ENCODE results near the gene CXCR5. TPM values are rescaled to one million over a fixed set of nuclear protein-coding genes. Genes with fewer than 3 reads are reported as not detected.

Gene CXCR5
- total and polyA plus RNA-seq, 10 of the 15 experiments (the other 5 are each of a cell fraction or from before 2014, with no cell fraction given) = 0.03 to 0.63 (median 0.25) TPM

DNA sequence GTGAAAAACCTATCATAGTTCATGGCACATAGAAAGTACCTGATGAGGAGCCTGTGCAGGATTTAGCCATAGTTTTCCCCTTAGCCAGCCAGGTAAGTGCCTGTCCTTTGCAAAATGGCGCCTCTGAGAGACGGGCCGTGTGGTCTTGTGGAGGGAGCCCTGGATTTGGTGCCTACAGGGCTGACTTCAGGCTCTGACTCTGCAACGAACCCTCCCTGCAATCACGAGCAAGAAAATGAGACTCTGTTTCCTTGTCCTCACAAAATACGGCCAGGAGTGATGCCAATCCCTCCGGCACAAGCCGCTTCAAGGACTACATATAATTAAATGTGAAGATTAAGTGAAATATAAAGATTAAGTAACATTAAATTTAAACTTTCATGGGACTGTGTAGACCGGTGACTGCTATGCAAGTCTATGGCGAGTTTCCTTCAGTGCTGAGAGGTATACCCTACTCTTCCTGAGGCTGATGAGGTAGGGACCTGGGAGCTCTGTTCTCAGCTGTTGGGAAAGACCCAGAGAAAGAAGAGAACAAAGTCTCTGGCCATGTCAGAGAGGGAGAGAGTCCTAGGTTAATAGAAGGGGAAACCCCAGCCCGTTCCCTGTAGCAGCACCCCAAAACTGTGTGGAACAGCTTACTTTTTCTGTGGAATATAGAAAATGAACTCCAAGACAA is 6.1 kb upstream of the CXCR5 start:
- BruUV-seq (replicated peaks) = no TSS peak
- Histone ChIP-seq H3K9me3 (replicated peaks; ENCODE audit: control insufficient read depth, insufficient read depth, low read length) (no peaks in the 10 kb centered on the region), H3K36me3 (ENCODE audit: control insufficient read depth in 2 of 2, insufficient read depth in 2 of 2, low read length in 1 of 2) (no peaks in the 10 kb centered on the region), H4K20me1 (ENCODE audit: control insufficient read depth, insufficient read depth) (no peaks in the 10 kb centered on the region), H3K4me3 (no peak overlapping the region), H3K79me2 (ENCODE audit: control insufficient read depth, insufficient read depth, low read length) (no peaks in the 10 kb centered on the region), H3K27me3 (replicated peaks in 1 of 2; ENCODE audit: control insufficient read depth in 2 of 2, insufficient read depth in 2 of 2, low read length in 1 of 2) (peaks cover 4 to 7% of the 10 kb centered on the region in 2 experiments), H3K27ac (ENCODE audit: control insufficient read depth, insufficient read depth) (no peak overlapping the region), H2AFZ (ENCODE audit: control insufficient read depth, low read depth, low read length) (no peak overlapping the region), H3K9ac (ENCODE audit: control insufficient read depth, insufficient read depth, low read length) (no peak overlapping the region), H3K4me2 (ENCODE audit: control insufficient read depth, insufficient read depth) (peak overlapping the region; percentile 41; the same call in 1 of the 2 replicates), H3K4me1 (ENCODE audit: control insufficient read depth, insufficient read depth, low read length) (peaks cover 28% of the 10 kb centered on the region)
- DNase-seq (ENCODE audit: low read depth, low spot score) = no peak
- RAD21 ChIA-PET (ENCODE audit: unreplicated experiment) = interaction anchor here (0.5 to 2.7 kb wide), 11 partner anchors 9 to 182 kb away, joined by 3 to 17 read pairs (median 4); no protein-coding TSS in a partner anchor
- TF ChIP-seq RAD51 (IDR thresholded peaks at IDR 0.05) = no peak
- TF ChIP-seq POLR2A (IDR thresholded peaks at IDR 0.05; ENCODE audit: low read depth, low read length) = no peak
- no peak for TF ChIP-seq NR2F1 (conservative IDR thresholded peaks at IDR 0.05)
- TF ChIP-seq CBX5 (IDR thresholded peaks at IDR 0.05; ENCODE audit: low read depth) = no peak
- no peak for TF ChIP-seq KLF5 (IDR thresholded peaks at IDR 0.05; ENCODE audit: partially characterized antibody)
- ATAC-seq = no peak
- in situ Hi-C loops (cut with MboI) (no loop called here), intact Hi-C loops (cut with micrococcal nuclease; ENCODE audit: unreplicated experiment) (loop anchor here (2.0 kb wide), 1 partner anchor 57 kb away; no protein-coding TSS in a partner anchor)
- 93% methylated on average over 11 of the region's 11 CpGs for WGBS (ENCODE audit: insufficient coverage, insufficient replicate concordance, low lambda C conversion rate, missing lambda C conversion rate)
- POLR2A ChIA-PET = interaction anchor here (0.7 to 1.6 kb wide), 7 partner anchors 9 to 89 kb away, joined by 3 to 7 read pairs (median 3); no protein-coding TSS in a partner anchor
- CTCF ChIA-PET = interaction anchor here (0.5 to 2.4 kb wide), 7 partner anchors 17 to 177 kb away, joined by 3 to 8 read pairs (median 4); no protein-coding TSS in a partner anchor
- FAIRE-seq = no peak
- SMC1A ChIA-PET (ENCODE audit: uncharacterized antibody, unreplicated experiment) = interaction anchor here (0.7 to 3.6 kb wide), 10 partner anchors 7 to 182 kb away, joined by 3 to 15 read pairs (median 5); partner anchors contain the start of gene DDX6

DNA sequence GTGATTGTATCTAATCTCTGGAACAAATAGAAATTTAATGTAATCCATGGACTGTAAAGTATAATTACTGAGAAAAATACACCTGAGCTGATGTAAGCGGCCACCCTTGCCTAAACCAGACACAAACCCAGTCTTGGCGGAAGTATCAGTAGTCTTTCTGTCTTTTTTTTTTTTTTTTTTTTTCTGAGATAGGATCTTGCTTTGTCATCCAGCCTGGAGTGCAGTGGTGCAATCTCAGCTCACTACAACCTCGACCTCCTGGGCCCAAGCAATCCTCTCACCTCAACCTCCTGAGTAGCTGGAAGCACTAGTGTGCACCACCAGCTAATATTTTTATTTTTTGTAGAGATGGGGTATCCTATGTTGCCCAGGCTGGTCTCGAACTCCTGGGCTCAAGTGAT is 5.5 kb upstream of the CXCR5 start:
- ChIA-PET SMC1A (ENCODE audit: uncharacterized antibody, unreplicated experiment) (interaction anchor here (0.6 to 3.6 kb wide), 4 partner anchors 8 to 89 kb away, joined by 3 to 15 read pairs (median 10); partner anchors contain the start of gene DDX6), POLR2A (interaction anchor here (0.7 to 1.6 kb wide), 5 partner anchors 8 to 88 kb away, joined by 3 to 7 read pairs (median 3); no protein-coding TSS in a partner anchor), CTCF (interaction anchor here (0.5 to 2.4 kb wide), 5 partner anchors 17 to 178 kb away, joined by 3 to 8 read pairs (median 4); no protein-coding TSS in a partner anchor), RAD21 (ENCODE audit: unreplicated experiment) (interaction anchor here (0.7 to 2.5 kb wide), 2 partner anchors 35 to 58 kb away, joined by 3 to 17 read pairs; no protein-coding TSS in a partner anchor)
- H3K27ac ChIP-seq (ENCODE audit: control insufficient read depth, insufficient read depth) = no peak overlapping the region
- peaks cover 26% of the 10 kb centered on the region for H3K4me1 ChIP-seq (ENCODE audit: control insufficient read depth, insufficient read depth, low read length)
- in situ Hi-C loops (cut with MboI) = no loop called here
- no peak overlapping the region for H2AFZ ChIP-seq (ENCODE audit: control insufficient read depth, low read depth, low read length)
- no peaks in the 10 kb centered on the region for H3K9me3 ChIP-seq (replicated peaks; ENCODE audit: control insufficient read depth, insufficient read depth, low read length)
- no peak overlapping the region for H3K4me2 ChIP-seq (ENCODE audit: control insufficient read depth, insufficient read depth)
- H3K79me2 ChIP-seq (ENCODE audit: control insufficient read depth, insufficient read depth, low read length) = no peaks in the 10 kb centered on the region
- 66% methylated on average over 4 of the region's 4 CpGs for WGBS (ENCODE audit: insufficient coverage, insufficient replicate concordance, low lambda C conversion rate, missing lambda C conversion rate)
- FAIRE-seq (no peak), DNase-seq (ENCODE audit: low read depth, low spot score) (no peak), ATAC-seq (no peak)
- intact Hi-C loops (cut with micrococcal nuclease; ENCODE audit: unreplicated experiment) = no loop called here
- H3K9ac ChIP-seq (ENCODE audit: control insufficient read depth, insufficient read depth, low read length) = no peak overlapping the region
- H3K36me3 ChIP-seq (ENCODE audit: control insufficient read depth in 2 of 2, insufficient read depth in 2 of 2, low read length in 1 of 2) = no peaks in the 10 kb centered on the region
- no TSS peak for BruUV-seq (replicated peaks)
- no peak overlapping the region for H3K4me3 ChIP-seq
- H4K20me1 ChIP-seq (ENCODE audit: control insufficient read depth, insufficient read depth) = no peaks in the 10 kb centered on the region
- H3K27me3 ChIP-seq (replicated peaks in 1 of 2; ENCODE audit: control insufficient read depth in 2 of 2, insufficient read depth in 2 of 2, low read length in 1 of 2) = peaks cover 4 to 7% of the 10 kb centered on the region in 2 experiments
- TF ChIP-seq, protein P1, sequence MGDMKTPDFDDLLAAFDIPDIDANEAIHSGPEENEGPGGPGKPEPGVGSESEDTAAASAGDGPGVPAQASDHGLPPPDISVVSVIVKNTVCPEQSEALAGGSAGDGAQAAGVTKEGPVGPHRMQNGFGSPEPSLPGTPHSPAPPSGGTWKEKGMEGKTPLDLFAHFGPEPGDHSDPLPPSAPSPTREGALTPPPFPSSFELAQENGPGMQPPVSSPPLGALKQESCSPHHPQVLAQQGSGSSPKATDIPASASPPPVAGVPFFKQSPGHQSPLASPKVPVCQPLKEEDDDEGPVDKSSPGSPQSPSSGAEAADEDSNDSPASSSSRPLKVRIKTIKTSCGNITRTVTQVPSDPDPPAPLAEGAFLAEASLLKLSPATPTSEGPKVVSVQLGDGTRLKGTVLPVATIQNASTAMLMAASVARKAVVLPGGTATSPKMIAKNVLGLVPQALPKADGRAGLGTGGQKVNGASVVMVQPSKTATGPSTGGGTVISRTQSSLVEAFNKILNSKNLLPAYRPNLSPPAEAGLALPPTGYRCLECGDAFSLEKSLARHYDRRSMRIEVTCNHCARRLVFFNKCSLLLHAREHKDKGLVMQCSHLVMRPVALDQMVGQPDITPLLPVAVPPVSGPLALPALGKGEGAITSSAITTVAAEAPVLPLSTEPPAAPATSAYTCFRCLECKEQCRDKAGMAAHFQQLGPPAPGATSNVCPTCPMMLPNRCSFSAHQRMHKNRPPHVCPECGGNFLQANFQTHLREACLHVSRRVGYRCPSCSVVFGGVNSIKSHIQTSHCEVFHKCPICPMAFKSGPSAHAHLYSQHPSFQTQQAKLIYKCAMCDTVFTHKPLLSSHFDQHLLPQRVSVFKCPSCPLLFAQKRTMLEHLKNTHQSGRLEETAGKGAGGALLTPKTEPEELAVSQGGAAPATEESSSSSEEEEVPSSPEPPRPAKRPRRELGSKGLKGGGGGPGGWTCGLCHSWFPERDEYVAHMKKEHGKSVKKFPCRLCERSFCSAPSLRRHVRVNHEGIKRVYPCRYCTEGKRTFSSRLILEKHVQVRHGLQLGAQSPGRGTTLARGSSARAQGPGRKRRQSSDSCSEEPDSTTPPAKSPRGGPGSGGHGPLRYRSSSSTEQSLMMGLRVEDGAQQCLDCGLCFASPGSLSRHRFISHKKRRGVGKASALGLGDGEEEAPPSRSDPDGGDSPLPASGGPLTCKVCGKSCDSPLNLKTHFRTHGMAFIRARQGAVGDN (IDR thresholded peaks at IDR 0.05) = no peak
- TF ChIP-seq EED (IDR thresholded peaks at IDR 0.05; ENCODE audit: low read depth) = no peak
- TF ChIP-seq, protein P2, sequence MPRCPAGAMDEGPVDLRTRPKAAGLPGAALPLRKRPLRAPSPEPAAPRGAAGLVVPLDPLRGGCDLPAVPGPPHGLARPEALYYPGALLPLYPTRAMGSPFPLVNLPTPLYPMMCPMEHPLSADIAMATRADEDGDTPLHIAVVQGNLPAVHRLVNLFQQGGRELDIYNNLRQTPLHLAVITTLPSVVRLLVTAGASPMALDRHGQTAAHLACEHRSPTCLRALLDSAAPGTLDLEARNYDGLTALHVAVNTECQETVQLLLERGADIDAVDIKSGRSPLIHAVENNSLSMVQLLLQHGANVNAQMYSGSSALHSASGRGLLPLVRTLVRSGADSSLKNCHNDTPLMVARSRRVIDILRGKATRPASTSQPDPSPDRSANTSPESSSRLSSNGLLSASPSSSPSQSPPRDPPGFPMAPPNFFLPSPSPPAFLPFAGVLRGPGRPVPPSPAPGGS (IDR thresholded peaks at IDR 0.05; ENCODE audit: borderline replicate concordance, insufficient read depth, low read depth, low read length, poor library complexity, severe bottlenecking) = no peak
- no peak for TF ChIP-seq RFX5 (IDR thresholded peaks at IDR 0.05; ENCODE audit: low read depth, low read length)
- TF ChIP-seq EZH2 (IDR thresholded peaks at IDR 0.05; ENCODE audit: borderline replicate concordance, control insufficient read depth, low read depth, low read length) = no peak
- TF ChIP-seq ZNF217 (IDR thresholded peaks at IDR 0.05) = no peak
